ENCODE measurements around the gene PJVK. TPM values are rescaled to one million over a fixed set of nuclear protein-coding genes. Genes with fewer than 3 reads are reported as not detected.

The PJVK gene
- total and polyA plus RNA-seq, 2 of the 13 experiments (the other 11 are each of a cell fraction or from before 2014, with no cell fraction given) = 1.2 to 2.6 TPM

GRCh38 chr2:178479758-178480226 lies 28.6 kb downstream of the PJVK start (continued):
- TF ChIP-seq, protein P1, sequence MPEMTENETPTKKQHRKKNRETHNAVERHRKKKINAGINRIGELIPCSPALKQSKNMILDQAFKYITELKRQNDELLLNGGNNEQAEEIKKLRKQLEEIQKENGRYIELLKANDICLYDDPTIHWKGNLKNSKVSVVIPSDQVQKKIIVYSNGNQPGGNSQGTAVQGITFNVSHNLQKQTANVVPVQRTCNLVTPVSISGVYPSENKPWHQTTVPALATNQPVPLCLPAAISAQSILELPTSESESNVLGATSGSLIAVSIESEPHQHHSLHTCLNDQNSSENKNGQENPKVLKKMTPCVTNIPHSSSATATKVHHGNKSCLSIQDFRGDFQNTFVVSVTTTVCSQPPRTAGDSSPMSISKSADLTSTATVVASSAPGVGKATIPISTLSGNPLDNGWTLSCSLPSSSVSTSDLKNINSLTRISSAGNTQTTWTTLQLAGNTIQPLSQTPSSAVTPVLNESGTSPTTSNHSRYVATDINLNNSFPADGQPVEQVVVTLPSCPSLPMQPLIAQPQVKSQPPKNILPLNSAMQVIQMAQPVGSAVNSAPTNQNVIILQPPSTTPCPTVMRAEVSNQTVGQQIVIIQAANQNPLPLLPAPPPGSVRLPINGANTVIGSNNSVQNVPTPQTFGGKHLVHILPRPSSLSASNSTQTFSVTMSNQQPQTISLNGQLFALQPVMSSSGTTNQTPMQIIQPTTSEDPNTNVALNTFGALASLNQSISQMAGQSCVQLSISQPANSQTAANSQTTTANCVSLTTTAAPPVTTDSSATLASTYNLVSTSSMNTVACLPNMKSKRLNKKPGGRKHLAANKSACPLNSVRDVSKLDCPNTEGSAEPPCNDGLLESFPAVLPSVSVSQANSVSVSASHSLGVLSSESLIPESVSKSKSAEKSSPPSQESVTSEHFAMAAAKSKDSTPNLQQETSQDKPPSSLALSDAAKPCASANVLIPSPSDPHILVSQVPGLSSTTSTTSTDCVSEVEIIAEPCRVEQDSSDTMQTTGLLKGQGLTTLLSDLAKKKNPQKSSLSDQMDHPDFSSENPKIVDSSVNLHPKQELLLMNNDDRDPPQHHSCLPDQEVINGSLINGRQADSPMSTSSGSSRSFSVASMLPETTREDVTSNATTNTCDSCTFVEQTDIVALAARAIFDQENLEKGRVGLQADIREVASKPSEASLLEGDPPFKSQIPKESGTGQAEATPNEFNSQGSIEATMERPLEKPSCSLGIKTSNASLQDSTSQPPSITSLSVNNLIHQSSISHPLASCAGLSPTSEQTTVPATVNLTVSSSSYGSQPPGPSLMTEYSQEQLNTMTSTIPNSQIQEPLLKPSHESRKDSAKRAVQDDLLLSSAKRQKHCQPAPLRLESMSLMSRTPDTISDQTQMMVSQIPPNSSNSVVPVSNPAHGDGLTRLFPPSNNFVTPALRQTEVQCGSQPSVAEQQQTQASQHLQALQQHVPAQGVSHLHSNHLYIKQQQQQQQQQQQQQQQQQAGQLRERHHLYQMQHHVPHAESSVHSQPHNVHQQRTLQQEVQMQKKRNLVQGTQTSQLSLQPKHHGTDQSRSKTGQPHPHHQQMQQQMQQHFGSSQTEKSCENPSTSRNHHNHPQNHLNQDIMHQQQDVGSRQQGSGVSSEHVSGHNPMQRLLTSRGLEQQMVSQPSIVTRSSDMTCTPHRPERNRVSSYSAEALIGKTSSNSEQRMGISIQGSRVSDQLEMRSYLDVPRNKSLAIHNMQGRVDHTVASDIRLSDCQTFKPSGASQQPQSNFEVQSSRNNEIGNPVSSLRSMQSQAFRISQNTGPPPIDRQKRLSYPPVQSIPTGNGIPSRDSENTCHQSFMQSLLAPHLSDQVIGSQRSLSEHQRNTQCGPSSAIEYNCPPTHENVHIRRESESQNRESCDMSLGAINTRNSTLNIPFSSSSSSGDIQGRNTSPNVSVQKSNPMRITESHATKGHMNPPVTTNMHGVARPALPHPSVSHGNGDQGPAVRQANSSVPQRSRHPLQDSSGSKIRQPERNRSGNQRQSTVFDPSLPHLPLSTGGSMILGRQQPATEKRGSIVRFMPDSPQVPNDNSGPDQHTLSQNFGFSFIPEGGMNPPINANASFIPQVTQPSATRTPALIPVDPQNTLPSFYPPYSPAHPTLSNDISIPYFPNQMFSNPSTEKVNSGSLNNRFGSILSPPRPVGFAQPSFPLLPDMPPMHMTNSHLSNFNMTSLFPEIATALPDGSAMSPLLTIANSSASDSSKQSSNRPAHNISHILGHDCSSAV (CRISPR knock-in tag; IDR thresholded peaks at IDR 0.05; ENCODE audit: borderline replicate concordance) = 0 out of 2 replicates have a peak, but pooled peaks have one; percentile 14
- TF ChIP-seq KDM2A (CRISPR knock-in tag; IDR thresholded peaks at IDR 0.05; ENCODE audit: borderline replicate concordance, low read depth) (peak; percentile 29; the same call in 1 of the 2 replicates), EEA1 (CRISPR knock-in tag; IDR thresholded peaks at IDR 0.05; ENCODE audit: borderline replicate concordance) (no peak), EP300 (IDR thresholded peaks at IDR 0.05; ENCODE audit: low read depth in 2 of 2, low read length in 2 of 2) (0 out of 4 replicates have a peak, but pooled peaks of 1 of the 2 experiments have one; percentile 6), EP300 (CRISPR knock-in tag; IDR thresholded peaks at IDR 0.05; ENCODE audit: borderline replicate concordance) (no peak), HOXA9 (CRISPR knock-in tag; IDR thresholded peaks at IDR 0.05; ENCODE audit: borderline replicate concordance) (no peak), WIZ (CRISPR knock-in tag; IDR thresholded peaks at IDR 0.05) (0 out of 2 replicates have a peak, but pooled peaks have one; percentile 49), ZFP36 (IDR thresholded peaks at IDR 0.05; ENCODE audit: borderline replicate concordance, low read depth, low read length, partially characterized antibody) (peak; percentile 34), POLR2AphosphoS5 (IDR thresholded peaks at IDR 0.05; ENCODE audit: low read depth, low read length) (peak; percentile 77), DNMT3B (CRISPR knock-in tag; conservative IDR thresholded peaks at IDR 0.05) (0 out of 2 replicates have a peak, but pooled peaks have one; percentile 27), CHD2 (IDR thresholded peaks at IDR 0.05; ENCODE audit: low read depth, low read length) (peak; percentile 38; the same call in 1 of the 2 replicates), ZFP36L2 (CRISPR knock-in tag; IDR thresholded peaks at IDR 0.05) (no peak), KDM5A (IDR thresholded peaks at IDR 0.05; ENCODE audit: borderline replicate concordance, low read length) (peak; percentile 64; the same call in 1 of the 2 replicates)
- TF ChIP-seq, protein P2, sequence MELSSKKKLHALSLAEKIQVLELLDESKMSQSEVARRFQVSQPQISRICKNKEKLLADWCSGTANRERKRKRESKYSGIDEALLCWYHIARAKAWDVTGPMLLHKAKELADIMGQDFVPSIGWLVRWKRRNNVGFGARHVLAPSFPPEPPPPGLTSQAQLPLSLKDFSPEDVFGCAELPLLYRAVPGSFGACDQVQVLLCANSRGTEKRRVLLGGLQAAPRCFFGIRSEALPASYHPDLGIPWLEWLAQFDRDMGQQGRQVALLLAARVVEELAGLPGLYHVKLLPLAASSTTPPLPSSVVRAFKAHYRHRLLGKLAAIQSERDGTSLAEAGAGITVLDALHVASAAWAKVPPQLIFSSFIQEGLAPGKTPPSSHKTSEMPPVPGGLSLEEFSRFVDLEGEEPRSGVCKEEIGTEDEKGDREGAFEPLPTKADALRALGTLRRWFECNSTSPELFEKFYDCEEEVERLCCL (CRISPR knock-in tag; IDR thresholded peaks at IDR 0.05; ENCODE audit: borderline replicate concordance) = 0 out of 2 replicates have a peak, but pooled peaks have one; percentile 41
- TF ChIP-seq, protein P3, sequence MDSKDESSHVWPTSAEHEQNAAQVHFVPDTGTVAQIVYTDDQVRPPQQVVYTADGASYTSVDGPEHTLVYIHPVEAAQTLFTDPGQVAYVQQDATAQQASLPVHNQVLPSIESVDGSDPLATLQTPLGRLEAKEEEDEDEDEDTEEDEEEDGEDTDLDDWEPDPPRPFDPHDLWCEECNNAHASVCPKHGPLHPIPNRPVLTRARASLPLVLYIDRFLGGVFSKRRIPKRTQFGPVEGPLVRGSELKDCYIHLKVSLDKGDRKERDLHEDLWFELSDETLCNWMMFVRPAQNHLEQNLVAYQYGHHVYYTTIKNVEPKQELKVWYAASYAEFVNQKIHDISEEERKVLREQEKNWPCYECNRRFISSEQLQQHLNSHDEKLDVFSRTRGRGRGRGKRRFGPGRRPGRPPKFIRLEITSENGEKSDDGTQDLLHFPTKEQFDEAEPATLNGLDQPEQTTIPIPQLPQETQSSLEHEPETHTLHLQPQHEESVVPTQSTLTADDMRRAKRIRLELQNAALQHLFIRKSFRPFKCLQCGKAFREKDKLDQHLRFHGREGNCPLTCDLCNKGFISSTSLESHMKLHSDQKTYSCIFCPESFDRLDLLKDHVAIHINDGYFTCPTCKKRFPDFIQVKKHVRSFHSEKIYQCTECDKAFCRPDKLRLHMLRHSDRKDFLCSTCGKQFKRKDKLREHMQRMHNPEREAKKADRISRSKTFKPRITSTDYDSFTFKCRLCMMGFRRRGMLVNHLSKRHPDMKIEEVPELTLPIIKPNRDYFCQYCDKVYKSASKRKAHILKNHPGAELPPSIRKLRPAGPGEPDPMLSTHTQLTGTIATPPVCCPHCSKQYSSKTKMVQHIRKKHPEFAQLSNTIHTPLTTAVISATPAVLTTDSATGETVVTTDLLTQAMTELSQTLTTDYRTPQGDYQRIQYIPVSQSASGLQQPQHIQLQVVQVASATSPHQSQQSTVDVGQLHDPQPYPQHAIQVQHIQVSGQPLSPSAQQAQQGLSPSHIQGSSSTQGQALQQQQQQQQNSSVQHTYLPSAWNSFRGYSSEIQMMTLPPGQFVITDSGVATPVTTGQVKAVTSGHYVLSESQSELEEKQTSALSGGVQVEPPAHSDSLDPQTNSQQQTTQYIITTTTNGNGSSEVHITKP (CRISPR knock-in tag; IDR thresholded peaks at IDR 0.05; ENCODE audit: low read depth) = peak; percentile 21; the same call in 1 of the 2 replicates
